PC-3 (cell line): ENCODE data around the gene TRIP11. TPM values are rescaled to one million over a fixed set of nuclear protein-coding genes. Genes with fewer than 3 reads are reported as not detected.

Experiments used
- ATAC-seq: fragments of 200-7000 bp; cut with Tn5 transposase; 2 replicates; pipeline ENCODE4 v1.9.1; 2020; ENCODE audit warnings: mild to moderate bottlenecking, moderate library complexity
- Bru-seq: library from RNA; stranded (reverse); fragments of 400-500 nt; gene quantifications from one replicate; lab custom pipeline; 2021; lab: Mats Ljungman, UMichigan
- BruChase-seq, 2 experiments: library from RNA; stranded (reverse); fragments of 400-500 nt; gene quantifications; one replicate each; lab custom pipeline; 2021; lab: Mats Ljungman, UMichigan
- BruUV-seq: library from RNA; stranded (reverse); fragments of 400-500 nt; replicated peaks from 2 replicates; lab custom pipeline; 2021; lab: Mats Ljungman, UMichigan
- CTCF ChIA-PET: fragments of 300-600 bp; sonication (Branson Sonifier 250); formaldehyde crosslinking; loops from one replicate; lab custom pipeline; 2022; ENCODE audit warnings: antibody characterized with exemption; lab: Charles Lee
- POLR2A ChIA-PET: fragments of 300-600 bp; sonication (Branson Sonifier 250); formaldehyde crosslinking; loops from one replicate; lab custom pipeline; 2022; ENCODE audit warnings: antibody characterized with exemption; ENCODE audit not compliant: unreplicated experiment; lab: Charles Lee
- DNase-seq: peaks from one replicate; pipeline ENCODE4 v3.0.0-alpha.2; 2015
- H2AFZ ChIP-seq: fragments of 300-600 bp; sonication (generic); 2 replicates; pipeline ENCODE4 v1.6.0; 2016; ENCODE audit warnings: antibody characterized with exemption, low read length
- H3F3A ChIP-seq: fragments of 300-600 bp; sonication (generic); one replicate; pipeline ENCODE4 v1.6.0; 2017; ENCODE audit warnings: antibody characterized with exemption, low read length, control low read depth, mild to moderate bottlenecking; ENCODE audit not compliant: unreplicated experiment
- H3K27ac ChIP-seq: fragments of 300-600 bp; sonication (generic); 2 replicates; pipeline ENCODE4 v1.5.1; 2016; ENCODE audit warnings: mild to moderate bottlenecking, low read length
- H3K27me3 ChIP-seq: fragments of 300-600 bp; sonication (generic); 2 replicates; pipeline ENCODE4 v1.6.1; 2016; ENCODE audit warnings: low read length, mixed read lengths
- H3K36me3 ChIP-seq: fragments of 300-600 bp; sonication (generic); 2 replicates; pipeline ENCODE4 v1.6.1; 2016; ENCODE audit warnings: low read depth, mixed run types, low read length, mixed read lengths
- H3K4me1 ChIP-seq: fragments of 300-600 bp; sonication (generic); 2 replicates; pipeline ENCODE4 v1.5.1; 2016; ENCODE audit warnings: low read length; ENCODE audit not compliant: insufficient read depth
- H3K4me2 ChIP-seq: fragments of 300-600 bp; sonication (generic); 2 replicates; pipeline ENCODE4 v1.6.0; 2016; ENCODE audit warnings: low read length
- H3K4me3 ChIP-seq: fragments of 300-600 bp; sonication (generic); 2 replicates; pipeline ENCODE4 v1.5.1; 2016; ENCODE audit warnings: mild to moderate bottlenecking, low read length, mixed read lengths
- H3K79me2 ChIP-seq: fragments of 300-600 bp; sonication (generic); 2 replicates; pipeline ENCODE4 v1.6.1; 2017; ENCODE audit warnings: low read length, mixed read lengths
- H3K9ac ChIP-seq: fragments of 300-600 bp; sonication (generic); 2 replicates; pipeline ENCODE4 v1.6.0; 2016; ENCODE audit warnings: mild to moderate bottlenecking, low read length
- H3K9me2 ChIP-seq: fragments of 300-600 bp; sonication (generic); replicated peaks from 2 replicates; pipeline ENCODE4 v1.6.1; 2016; ENCODE audit warnings: mixed run types, low read length, mixed read lengths
- H3K9me3 ChIP-seq: fragments of 300-600 bp; sonication (generic); 2 replicates; pipeline ENCODE4 v1.6.1; 2016; ENCODE audit warnings: low read length, mixed read lengths
- H4K20me1 ChIP-seq: fragments of 300-600 bp; sonication (generic); 2 replicates; pipeline ENCODE4 v1.6.1; 2016; ENCODE audit warnings: low read length, mixed read lengths
- EZH2 ChIP-seq: fragments of 300-600 bp; sonication (generic); IDR thresholded peaks from one replicate; pipeline ENCODE4 v1.6.1; 2017; ENCODE audit warnings: antibody characterized with exemption, mild to moderate bottlenecking, low read length; ENCODE audit not compliant: unreplicated experiment
- EZH2phosphoT487 ChIP-seq: fragments of 300-600 bp; sonication (generic); IDR thresholded peaks from 2 replicates; pipeline ENCODE4 v1.6.1; 2018; ENCODE audit warnings: mild to moderate bottlenecking, antibody characterized with exemption, low read length, borderline replicate concordance
- intact Hi-C: fragments of 100-400 bp; cut with micrococcal nuclease; formaldehyde crosslinking; loops from 2 replicates; pipeline ENCODE4 v1.9.0; 2023
- long read RNA-seq: library from polyadenylated mRNA; unstranded; transcript quantifications from one replicate; pipeline ENCODE4 v2.0.0, GENCODE V29; 2021; ENCODE audit not compliant: unreplicated experiment
- total RNA-seq: library from RNA; depleted of rRNA; stranded (reverse); fragments of >200 nt; gene quantifications from 2 replicates; pipeline ENCODE4 v1.2.3, GENCODE V29; 2014; rRNA removed
- TF ChIP-seq, protein P1 (sequence below): fragments of 300-600 bp; sonication (generic); conservative IDR thresholded peaks from 2 replicates; pipeline ENCODE4 v1.5.1; 2017; ENCODE audit warnings: antibody characterized with exemption, low read depth, mild to moderate bottlenecking, low read length

Gene TRIP11
- 9.6 and 14.3 TPM in 2 replicates for total RNA-seq
- Bru-seq, nascent RNA, result percentile 82 among the genes with signal in this experiment
- percentile 80 among the genes with signal in this experiment for BruChase-seq, experiment 1, labeled RNA remaining after a 6-hour chase
- percentile 86 among the genes with signal in this experiment for BruChase-seq, experiment 2, labeled RNA remaining after a 2-hour chase
- long read RNA-seq, full-length matches to known transcripts, result 14 of 117 reads
- long read RNA-seq, partial matches to known transcripts, result 88 of 117 reads
- long read RNA-seq, other reads (novel, unspliced or antisense), result 15 of 117 reads

- H3K9me2 ChIP-seq, result no peaks in the 10 kb centered on the region
- intact Hi-C loops, result loop anchor here (2.0 kb wide), 2 partner anchors 59 to 67 kb away; partner anchors contain the start of gene ATXN3
- H3K27ac ChIP-seq, result peak within 1 kb of the TSS; percentile 83
- no peaks in the 10 kb centered on the region for H3F3A ChIP-seq
- H4K20me1 ChIP-seq, result peaks cover 8% of the 10 kb centered on the region; the same call in 1 of the 2 replicates
- peaks cover 54% of the 10 kb centered on the region for H3K79me2 ChIP-seq
- DNase-seq (peak; percentile 90), ATAC-seq (peak; percentile 94)
- no peaks in the 10 kb centered on the region for H3K27me3 ChIP-seq
- CTCF ChIA-PET, result interaction anchor here (0.9 to 1.3 kb wide), 2 partner anchors 43 to 67 kb away, joined by 3 to 7 read pairs; partner anchors contain the start of gene ATXN3
- POLR2A ChIA-PET, result interaction anchor here (0.6 to 1.2 kb wide), 2 partner anchors 66 to 82 kb away, joined by 3 to 15 read pairs; partner anchors contain the start of genes ATXN3, CPSF2 and NDUFB1
- TF ChIP-seq, protein P1, sequence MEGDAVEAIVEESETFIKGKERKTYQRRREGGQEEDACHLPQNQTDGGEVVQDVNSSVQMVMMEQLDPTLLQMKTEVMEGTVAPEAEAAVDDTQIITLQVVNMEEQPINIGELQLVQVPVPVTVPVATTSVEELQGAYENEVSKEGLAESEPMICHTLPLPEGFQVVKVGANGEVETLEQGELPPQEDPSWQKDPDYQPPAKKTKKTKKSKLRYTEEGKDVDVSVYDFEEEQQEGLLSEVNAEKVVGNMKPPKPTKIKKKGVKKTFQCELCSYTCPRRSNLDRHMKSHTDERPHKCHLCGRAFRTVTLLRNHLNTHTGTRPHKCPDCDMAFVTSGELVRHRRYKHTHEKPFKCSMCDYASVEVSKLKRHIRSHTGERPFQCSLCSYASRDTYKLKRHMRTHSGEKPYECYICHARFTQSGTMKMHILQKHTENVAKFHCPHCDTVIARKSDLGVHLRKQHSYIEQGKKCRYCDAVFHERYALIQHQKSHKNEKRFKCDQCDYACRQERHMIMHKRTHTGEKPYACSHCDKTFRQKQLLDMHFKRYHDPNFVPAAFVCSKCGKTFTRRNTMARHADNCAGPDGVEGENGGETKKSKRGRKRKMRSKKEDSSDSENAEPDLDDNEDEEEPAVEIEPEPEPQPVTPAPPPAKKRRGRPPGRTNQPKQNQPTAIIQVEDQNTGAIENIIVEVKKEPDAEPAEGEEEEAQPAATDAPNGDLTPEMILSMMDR, result no peak
- BruUV-seq, result TSS peak; percentile 92
- H3K4me1 ChIP-seq, result peaks cover 18% of the 10 kb centered on the region
- H2AFZ ChIP-seq, result peak within 1 kb of the TSS; percentile 96
- H3K9me3 ChIP-seq, result no peaks in the 10 kb centered on the region
- H3K9ac ChIP-seq, result peak within 1 kb of the TSS; percentile 96
- peak within 1 kb of the TSS; percentile 92 for H3K4me3 ChIP-seq
- H3K4me2 ChIP-seq, result peak within 1 kb of the TSS; percentile 92
- no peaks in the 10 kb centered on the region for H3K36me3 ChIP-seq
Measured at GRCh38 chr14:92039719-92040430, at the start of gene TRIP11. Gene TRIP11, minus strand, starts transcription at chr14:92040059. Its CDS starts 374 bp downstream, at chr14:92039685.

GRCh38 chr14:92088494-92088893, 48.6 kb upstream of the TRIP11 start:
- DNase-seq (no peak), ATAC-seq (no peak)
- Histone ChIP-seq H2AFZ (no peak overlapping the region), H3K4me1 (no peaks in the 10 kb centered on the region), H3K79me2 (no peaks in the 10 kb centered on the region), H3K27me3 (no peaks in the 10 kb centered on the region), H3K4me2 (no peak overlapping the region), H4K20me1 (no peaks in the 10 kb centered on the region), H3F3A (no peaks in the 10 kb centered on the region), H3K9ac (no peak overlapping the region), H3K9me3 (no peaks in the 10 kb centered on the region), H3K36me3 (no peaks in the 10 kb centered on the region), H3K27ac (no peak overlapping the region), H3K9me2 (no peaks in the 10 kb centered on the region), H3K4me3 (no peak overlapping the region)
- POLR2A ChIA-PET, result interaction anchor here (0.6 kb wide), 1 partner anchor 9 kb away, joined by 8 read pairs; no protein-coding TSS in a partner anchor
- no peak for TF ChIP-seq EZH2phosphoT487
- TF ChIP-seq, protein P1, result no peak
- TF ChIP-seq EZH2, result no peak
- no TSS peak for BruUV-seq
- intact Hi-C loops, result no loop called here
- CTCF ChIA-PET, result no interaction called here
